NOMO-1 treated with dmso at 0.1 percent for 144 hours (cell line): Measurements from ENCODE around the gene MCFD2.
A peak's percentile ranks its signal among the peaks of the same experiment; 100 is the strongest.

Experiments
- DNase-seq: peaks from one replicate; lab custom pipeline; 2025; ENCODE audit not compliant: unreplicated experiment; lab: John Stamatoyannopoulos, UW

Gene MCFD2

DNA sequence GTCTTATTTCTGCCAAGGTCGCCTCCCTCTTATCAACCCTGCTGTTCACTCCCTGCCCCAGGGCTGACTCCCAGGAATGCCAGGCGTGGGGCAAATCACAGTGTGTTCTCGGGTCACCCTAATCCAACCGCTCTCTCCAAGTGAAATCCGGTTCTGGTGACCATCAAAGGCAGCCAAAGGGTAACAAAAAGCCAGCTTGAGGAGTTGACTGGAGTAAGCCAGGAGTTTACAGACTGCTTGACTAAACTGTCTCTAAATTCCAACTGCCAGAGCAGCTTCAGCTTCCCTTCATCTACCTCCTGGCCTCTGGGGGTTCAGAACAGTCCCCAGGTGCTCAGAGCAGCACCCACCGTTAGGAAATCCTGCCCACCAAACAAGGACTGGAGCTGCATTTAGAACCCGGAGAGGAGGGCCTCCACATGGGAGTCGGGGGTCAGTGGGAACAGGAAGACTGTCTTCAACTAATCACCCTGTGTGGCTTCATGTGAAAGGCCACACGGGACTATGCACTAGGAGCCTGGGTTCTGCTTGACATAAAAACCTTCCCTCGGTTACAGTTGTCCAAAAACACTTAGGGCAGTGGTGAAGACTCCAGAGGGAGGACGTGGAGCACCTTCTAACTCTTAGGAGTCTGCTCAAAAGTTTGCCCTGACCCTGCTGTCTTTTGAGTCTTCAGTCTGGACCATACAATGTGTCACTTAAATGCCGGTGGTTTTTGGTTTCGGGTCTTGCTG is 24.2 kb upstream of the MCFD2 start:
- no peak for DNase-seq

GRCh38 chr2:46937471-46937901 is 21.9 kb upstream of the MCFD2 start:
- DNase-seq: no peak

GRCh38 chr2:46936566-46936965 is 21.0 kb upstream of the MCFD2 start:
- DNase-seq: no peak

- DNase-seq: no peak
Measured at GRCh38 chr2:46935071-46935470, 19.5 kb upstream of the MCFD2 start.

DNA sequence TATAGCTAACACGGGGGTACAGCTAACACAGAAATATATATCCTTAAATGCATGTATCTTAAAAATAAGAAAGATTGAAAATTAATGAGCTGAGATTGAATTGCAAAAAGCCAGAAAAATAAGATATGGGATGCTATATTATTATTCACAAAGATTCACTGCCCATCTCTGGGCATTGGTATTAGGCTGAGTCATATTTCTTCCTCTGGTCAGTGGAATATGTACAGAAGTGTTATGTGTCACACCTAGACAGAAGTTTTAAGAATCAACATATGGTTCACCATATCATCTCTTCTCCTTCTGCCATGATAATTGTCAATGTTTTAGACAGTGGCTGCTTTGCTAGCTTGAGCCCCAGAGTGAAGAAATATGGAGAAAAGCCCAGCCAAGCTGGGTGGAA is 14.0 kb upstream of the MCFD2 start:
- no peak for DNase-seq

GRCh38 chr2:46926863-46927262 is 11.3 kb upstream of the MCFD2 start:
- no peak for DNase-seq

- no peak for DNase-seq
Measured at GRCh38 chr2:46925474-46926351, 10.1 kb upstream of the MCFD2 start.

DNA sequence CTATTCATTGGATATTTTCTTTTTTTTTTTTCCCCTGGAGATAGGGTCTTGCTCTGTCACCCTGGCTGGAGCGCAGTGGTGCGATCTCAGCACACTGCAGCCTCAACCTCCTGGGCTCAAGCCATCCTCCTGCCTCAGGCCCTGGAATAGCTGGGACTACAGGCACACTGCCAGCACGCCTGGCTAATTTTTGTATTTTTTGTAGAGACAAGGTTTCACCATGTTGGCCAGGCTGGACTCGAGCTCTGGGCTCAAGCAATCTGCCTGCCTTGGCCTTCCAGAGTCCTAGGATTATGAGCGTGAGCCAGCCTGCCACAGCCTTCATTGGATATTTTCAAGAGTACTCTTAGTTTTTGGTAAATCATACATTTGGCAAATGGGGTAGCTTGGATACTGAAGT is 9.0 kb upstream of the MCFD2 start:
- DNase-seq: no peak

DNA sequence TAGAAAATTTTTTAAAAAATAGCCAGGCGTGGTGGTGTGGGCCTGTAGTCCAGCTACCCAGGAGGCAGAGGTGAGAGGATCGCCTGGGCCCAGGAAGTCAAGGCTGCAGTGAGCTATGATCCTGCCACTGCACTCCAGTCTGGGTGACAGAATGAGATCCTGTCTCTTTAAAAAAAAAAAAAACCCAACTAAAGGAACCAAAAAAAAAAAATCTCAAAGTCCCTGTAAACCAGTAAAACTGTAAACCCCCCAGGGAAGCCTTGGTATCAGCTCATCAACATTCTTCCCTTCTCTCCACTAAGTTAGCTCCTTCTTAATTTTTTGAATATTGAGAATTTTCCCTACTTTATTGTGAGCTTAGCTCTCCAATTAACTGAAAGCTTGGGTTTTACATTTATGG is 8.4 kb upstream of the MCFD2 start:
- no peak for DNase-seq

- DNase-seq: no peak
Measured at GRCh38 chr2:46923041-46923528, 7.5 kb upstream of the MCFD2 start.

- DNase-seq: no peak
Measured at GRCh38 chr2:46922606-46923005, 7.0 kb upstream of the MCFD2 start.

- DNase-seq: no peak
Measured at GRCh38 chr2:46921676-46922448, 6.3 kb upstream of the MCFD2 start.

- DNase-seq: no peak
Measured at GRCh38 chr2:46917628-46918027, 2.0 kb upstream of the MCFD2 start.

DNA sequence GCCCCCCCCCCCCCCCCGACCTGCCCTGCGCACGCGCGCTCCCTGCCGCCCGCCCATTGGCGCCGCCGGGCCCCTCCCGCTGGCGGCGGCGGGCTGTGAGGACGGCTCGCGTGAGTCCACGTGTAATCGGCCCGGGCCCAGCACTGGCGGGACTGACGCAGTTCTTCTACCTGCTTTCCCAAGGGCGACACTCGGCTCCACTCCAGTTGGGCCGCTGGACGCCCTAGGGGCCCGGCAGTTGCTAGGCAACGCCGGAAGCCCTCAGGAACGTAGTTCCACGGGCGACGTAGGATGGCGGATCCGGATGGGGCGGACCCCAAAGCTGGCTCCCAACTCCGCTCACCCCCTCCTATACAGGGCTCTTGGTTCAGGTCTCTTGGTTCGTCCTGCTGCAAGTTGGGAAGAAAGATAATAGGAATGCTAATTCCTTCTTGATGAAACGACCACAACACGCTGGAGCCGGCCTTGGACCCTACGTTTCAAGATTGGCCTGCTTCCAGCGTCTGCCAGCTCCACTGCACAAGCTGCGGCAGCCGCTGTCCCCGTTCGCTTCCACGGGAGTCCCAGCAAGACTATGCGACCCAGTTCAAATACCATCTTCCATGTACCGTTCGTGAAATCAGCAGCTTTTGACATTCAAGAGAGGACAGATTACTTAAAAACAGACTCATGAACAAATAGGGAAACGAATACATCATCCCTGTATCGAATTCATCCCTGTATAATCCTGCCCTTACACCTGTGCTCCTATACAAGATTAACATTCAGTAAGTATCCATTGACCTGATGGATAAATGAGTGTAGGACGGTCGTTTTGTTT is 415 bp upstream of the MCFD2 start:
- DNase-seq: peak; percentile 82

GRCh38 chr2:46914578-46915230 is 902 bp downstream of the MCFD2 start:
- no peak for DNase-seq

DNA sequence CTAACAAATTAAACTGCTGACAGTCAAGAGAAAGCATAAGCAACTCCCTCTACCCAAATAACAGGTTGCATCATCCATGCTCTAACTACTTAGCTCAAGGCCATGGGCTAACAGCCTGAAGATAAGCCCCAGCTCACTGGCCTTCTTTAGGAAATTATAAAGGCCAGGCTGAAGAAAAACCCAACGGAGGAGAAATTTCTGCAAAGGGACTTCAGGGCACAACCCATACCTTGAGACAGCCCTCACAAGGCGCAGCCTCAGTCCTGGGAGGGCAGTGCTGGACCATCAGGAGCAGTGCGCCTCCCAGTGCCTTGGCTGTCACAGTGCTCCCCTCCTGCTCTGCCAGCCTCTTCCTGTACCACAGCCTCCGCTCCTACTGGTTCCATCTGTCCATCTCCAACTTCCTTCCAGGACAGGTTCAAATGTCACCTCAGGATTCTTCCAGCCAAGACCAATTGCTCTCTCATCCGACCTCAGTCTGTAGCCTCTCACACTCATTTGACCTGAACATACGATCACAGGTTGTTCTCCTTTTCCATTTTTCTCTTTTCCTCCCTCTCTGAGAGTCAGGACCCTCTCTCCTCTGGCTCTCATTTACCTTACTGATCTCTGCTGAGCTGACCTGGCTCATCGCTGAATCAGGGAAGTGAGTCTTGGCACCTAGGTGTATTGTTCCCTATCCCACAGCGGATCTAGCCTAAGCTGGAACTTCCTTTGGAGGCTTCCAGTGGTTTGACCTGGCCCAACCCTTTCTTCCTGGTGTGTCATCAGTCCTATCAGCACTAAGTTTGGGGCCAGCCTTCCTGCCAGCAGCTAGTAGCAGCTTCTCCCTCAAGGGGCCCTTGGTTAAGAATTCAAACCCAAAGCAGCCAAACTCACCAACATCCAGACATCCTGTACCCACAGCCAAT is 1.9 kb downstream of the MCFD2 start:
- DNase-seq: no peak

DNA sequence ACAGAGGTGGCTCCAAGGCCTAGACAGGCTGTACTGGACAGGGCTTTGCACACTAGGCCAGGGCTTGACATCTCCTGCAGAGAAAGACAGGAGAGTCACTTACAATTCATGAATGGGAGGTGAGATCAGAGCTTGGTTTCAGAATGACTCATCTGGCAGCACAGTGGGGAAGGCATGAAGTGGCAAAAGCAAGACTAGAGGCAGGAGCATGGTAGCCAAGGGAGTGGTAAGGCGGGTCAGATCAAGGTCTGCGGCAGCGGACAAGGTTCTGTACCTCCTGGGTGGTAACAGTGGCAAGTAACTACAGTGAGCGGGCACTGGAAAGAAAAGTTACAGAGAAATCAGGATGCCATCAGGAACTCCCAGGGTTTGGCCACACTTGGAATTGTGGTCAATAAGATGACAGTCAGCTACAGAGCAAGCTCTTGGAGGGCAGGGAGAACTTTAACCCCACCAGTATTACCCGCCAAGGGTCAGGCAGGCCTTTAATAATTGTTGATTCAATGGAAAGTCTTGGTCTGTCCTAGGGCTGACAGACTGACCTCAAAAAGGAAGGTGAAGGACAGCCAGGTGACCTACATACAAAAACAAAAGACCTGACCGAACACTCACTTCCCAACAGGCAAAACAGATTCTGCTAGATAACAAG is 5.7 kb downstream of the MCFD2 start:
- DNase-seq: no peak

- DNase-seq: no peak
Measured at GRCh38 chr2:46909150-46909549, 6.5 kb downstream of the MCFD2 start.
